Spinal cord (tissue), 10 donors: ENCODE measurements around the gene EXOC6B. TPM values are rescaled to one million over a fixed set of nuclear protein-coding genes. Genes with fewer than 3 reads are reported as not detected.
"Not testable (repeated sequence)": the region's sequence is repeated elsewhere in the genome, so short reads cannot be mapped to it uniquely, and the experiment has no call there.

Experiments
- DNase-seq, 6 donors: peaks; one replicate each; pipeline versions ENCODE4 v3.0.0 to v3.0.0-alpha.2; 2013 to 2015; ENCODE audit warnings: low spot score in 6 of 6, low read depth in 4 of 6
- H3K27ac ChIP-seq: one replicate; pipeline ENCODE4 v1.5.1; 2013; ENCODE audit warnings: low read depth, low read length, control low read depth
- H3K27me3 ChIP-seq: one replicate; pipeline ENCODE4 v1.6.1; 2013; ENCODE audit warnings: low read length; ENCODE audit not compliant: control insufficient read depth, insufficient read depth
- H3K36me3 ChIP-seq: one replicate; pipeline ENCODE4 v1.6.1; 2013; ENCODE audit warnings: low read length; ENCODE audit not compliant: control insufficient read depth, insufficient read depth
- H3K4me1 ChIP-seq: one replicate; pipeline ENCODE4 v1.6.1; 2013; ENCODE audit warnings: low read length; ENCODE audit not compliant: control insufficient read depth, insufficient read depth
- H3K4me3 ChIP-seq: one replicate; pipeline ENCODE4 v1.5.1; 2013; ENCODE audit warnings: low read depth, low read length, control low read depth
- H3K9me3 ChIP-seq: one replicate; pipeline ENCODE4 v1.6.1; 2013; ENCODE audit warnings: low read length; ENCODE audit not compliant: control insufficient read depth, insufficient read depth
- WGBS: methylation state at CpG from one replicate; pipeline ENCODE4 v1.1.5; 2013; ENCODE audit warnings: missing lambda C conversion rate; ENCODE audit not compliant: insufficient coverage; 5-methylcytosine and 5-hydroxymethylcytosine counted together
- polyA plus RNA-seq, 2 donors: library from polyadenylated mRNA; unstranded; fragments of 120-200 nt; gene quantifications; one replicate each; pipeline ENCODE4 v1.2.1, GENCODE V29; 2013; ENCODE audit not compliant: insufficient read length in 2 of 2
- total RNA-seq, 2 donors: library from RNA; depleted of rRNA in 1 of 2; stranded (reverse); fragments of 120-200 nt in 1 of 2; fragments of >200 nt in 1 of 2; gene quantifications; one replicate each; pipeline versions ENCODE4 v1.2.3 to v1.2.4, GENCODE V29; 2013 to 2014
- donor health status: healthy.

The EXOC6B gene
- total and polyA plus RNA-seq, 4 donors: 29.4 to 76.8 (median 38.0) TPM

DNA sequence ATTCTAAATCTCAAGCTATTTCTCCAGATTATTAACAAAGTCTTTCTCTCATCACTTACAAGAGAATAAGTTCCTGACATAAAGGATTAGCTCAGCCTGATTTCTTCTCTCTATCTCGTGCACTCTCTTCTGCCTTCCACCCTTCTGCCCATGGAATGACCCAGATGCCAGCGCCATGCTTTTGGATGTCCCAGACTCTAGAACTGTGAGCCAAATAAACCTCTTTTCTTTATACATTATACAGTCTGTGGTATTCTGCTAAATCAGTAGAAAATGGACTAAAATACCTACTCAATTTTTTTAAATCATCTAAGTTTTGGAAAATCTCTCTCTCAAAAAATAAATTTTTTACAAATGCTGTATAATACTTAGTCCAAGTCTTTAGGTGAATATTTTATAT is 218.6 kb downstream of the EXOC6B start:
- DNase-seq: no peak
- no peaks in the 10 kb centered on the region for H3K27me3 ChIP-seq
- no peak overlapping the region for H3K4me3 ChIP-seq
- 86% methylated on average over 1 of the region's 2 CpGs for WGBS
- no peaks in the 10 kb centered on the region for H3K36me3 ChIP-seq
- no peaks in the 10 kb centered on the region for H3K4me1 ChIP-seq
- H3K27ac ChIP-seq: no peak overlapping the region
- no peaks in the 10 kb centered on the region for H3K9me3 ChIP-seq

DNA sequence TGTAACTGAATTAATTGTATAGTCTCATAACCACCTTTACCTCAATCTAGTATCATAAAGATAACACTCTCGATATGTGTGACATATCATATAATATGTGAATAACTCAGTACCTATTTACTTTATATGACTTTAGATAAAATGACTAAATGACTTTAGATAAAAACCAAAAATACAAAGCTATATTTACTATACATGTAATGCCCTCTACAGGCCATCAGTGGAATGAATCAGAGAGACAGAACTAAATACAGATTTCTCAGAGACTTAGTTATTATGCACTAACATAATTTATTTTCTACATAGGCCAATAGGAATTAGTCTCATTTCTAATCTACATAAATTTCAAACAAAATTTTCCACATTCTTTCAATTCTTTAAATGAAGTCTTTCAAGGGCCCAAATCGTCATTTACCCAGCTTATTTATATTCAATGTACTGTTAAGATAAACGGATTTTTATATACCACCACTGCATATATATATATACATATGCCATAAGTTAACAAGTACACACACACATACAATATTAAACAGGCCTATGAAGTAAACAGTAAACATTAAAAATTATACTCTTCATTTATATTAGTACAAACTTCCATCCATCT is 219.9 kb downstream of the EXOC6B start:
- DNase-seq: peak in 2 of 6 donors; percentile 21 to 43
- WGBS: no CpG with 5 or more reads among the region's 3 CpGs
- no peaks in the 10 kb centered on the region for H3K36me3 ChIP-seq
- H3K4me1 ChIP-seq: no peaks in the 10 kb centered on the region
- no peak overlapping the region for H3K27ac ChIP-seq
- H3K27me3 ChIP-seq: no peaks in the 10 kb centered on the region
- H3K9me3 ChIP-seq: peaks cover 2% of the 10 kb centered on the region
- H3K4me3 ChIP-seq: no peak overlapping the region

DNA sequence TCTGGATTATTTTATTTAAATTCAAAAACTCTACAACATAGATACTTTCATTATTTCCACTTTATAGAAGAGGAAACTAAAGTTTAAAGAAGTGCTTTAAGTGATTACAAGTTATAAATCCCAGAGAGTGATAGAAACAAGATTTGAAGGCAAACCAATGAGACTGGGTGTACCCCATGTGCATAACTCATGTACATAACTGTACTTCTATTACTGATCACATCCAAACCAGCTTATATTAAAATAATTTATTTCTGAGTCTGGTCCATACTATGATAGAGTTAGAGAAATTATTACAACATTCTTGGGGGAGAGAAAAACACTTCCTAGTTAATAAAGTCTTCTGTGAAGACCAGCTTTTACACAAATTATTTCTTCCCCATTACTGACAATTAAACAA is 221.4 kb downstream of the EXOC6B start:
- H3K27me3 ChIP-seq: no peaks in the 10 kb centered on the region
- H3K36me3 ChIP-seq: no peaks in the 10 kb centered on the region
- no peak for DNase-seq
- no peaks in the 10 kb centered on the region for H3K4me1 ChIP-seq
- no peak overlapping the region for H3K4me3 ChIP-seq
- no peak overlapping the region for H3K27ac ChIP-seq
- peaks cover 2% of the 10 kb centered on the region for H3K9me3 ChIP-seq

DNA sequence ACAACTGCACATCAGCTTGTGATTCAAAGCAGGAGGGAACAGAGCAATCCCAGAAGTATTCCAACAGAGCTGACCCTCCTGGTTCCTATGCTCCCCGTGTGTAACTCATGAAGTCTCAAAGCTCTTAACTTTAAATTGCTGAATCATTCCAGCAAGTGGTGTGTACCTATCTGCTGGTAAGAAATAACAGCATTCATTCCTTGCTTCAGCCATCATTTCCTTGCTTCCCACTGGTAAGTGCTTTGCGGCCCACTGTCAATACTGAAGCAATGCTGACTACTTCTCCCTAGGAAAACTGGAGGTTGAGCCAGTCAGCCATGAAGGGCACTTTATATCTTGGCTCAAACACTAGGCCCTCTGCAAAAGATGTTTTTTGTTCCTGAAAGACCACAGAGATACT is 222.4 kb downstream of the EXOC6B start:
- Histone ChIP-seq H3K9me3 (peaks cover 2% of the 10 kb centered on the region), H3K4me1 (no peaks in the 10 kb centered on the region), H3K4me3 (no peak overlapping the region), H3K27me3 (no peaks in the 10 kb centered on the region), H3K27ac (no peak overlapping the region), H3K36me3 (no peaks in the 10 kb centered on the region)
- DNase-seq: peak in 2 of 6 donors; percentile 7 to 26
- 82% methylated on average over 2 of the region's 2 CpGs for WGBS

DNA sequence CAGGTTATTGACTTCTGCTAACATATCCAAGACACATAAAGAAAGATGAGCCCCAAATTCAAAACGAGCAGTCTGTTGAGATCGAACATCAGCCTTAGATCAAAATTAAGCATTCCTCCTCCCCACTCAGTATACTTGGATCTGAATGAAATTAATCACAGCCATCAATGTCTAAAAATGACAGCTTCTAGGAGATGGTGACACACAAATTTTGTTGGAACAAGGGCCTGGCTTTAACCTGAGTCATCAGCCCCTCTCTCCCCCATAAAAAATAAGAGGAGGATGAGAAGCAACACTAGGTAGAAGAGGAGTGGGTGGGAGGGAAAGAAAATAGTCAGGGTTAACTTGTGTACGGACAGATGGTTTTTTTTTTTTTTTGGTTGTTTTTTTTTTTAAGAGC is 223.1 kb downstream of the EXOC6B start:
- Histone ChIP-seq H3K27me3 (no peaks in the 10 kb centered on the region), H3K36me3 (no peaks in the 10 kb centered on the region), H3K27ac (no peak overlapping the region), H3K4me3 (no peak overlapping the region), H3K4me1 (no peaks in the 10 kb centered on the region), H3K9me3 (peaks cover 2% of the 10 kb centered on the region)
- WGBS: 81% methylated on average over 3 of the region's 3 CpGs
- DNase-seq: no peak

DNA sequence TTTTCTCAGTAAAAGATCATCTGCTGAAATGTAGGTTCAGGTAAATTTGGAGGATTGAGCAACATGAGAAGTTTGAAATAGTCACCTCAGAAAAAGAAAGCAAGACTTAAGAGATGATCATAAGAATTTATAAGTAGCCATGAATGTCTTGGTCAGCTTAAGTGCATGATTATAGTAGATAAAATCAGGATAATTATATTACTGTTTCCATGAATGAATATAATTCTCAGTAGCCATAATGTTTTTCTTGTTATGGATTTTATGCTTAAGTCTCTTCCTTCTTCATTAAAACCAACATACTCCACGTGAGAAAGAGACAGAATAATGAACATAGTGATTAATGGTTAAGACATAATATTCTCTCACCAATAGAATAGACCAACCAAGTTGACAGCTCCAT is 223.7 kb downstream of the EXOC6B start:
- Histone ChIP-seq H3K9me3 (peaks cover 2% of the 10 kb centered on the region), H3K27me3 (no peaks in the 10 kb centered on the region), H3K27ac (no peak overlapping the region), H3K4me1 (no peaks in the 10 kb centered on the region), H3K36me3 (no peaks in the 10 kb centered on the region), H3K4me3 (no peak overlapping the region)
- DNase-seq: no peak
- WGBS: no CpG with 5 or more reads among the region's 1 CpG

DNA sequence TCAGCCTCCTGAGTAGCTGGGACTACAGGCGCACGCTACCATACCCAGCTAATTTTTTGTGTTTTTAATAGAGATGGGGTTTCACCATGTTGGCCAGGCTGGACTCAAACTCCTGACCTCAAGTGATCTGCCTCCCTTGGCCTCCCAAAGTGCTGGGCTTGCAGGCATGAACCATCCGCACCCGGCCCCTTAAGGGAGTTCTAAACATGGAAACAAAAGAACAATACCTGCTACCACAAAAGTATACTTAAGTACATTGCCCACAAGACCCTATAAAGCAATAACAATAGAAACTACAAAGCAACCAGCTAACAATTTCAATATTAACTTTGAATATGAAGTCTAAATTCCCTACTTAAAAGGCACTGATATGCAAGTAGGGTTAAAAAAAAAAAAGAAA is 242.0 kb downstream of the EXOC6B start:
- H3K27ac ChIP-seq, H3K27me3 ChIP-seq, H3K4me3 ChIP-seq, DNase-seq, H3K36me3 ChIP-seq, H3K9me3 ChIP-seq, H3K4me1 ChIP-seq: not testable (repeated sequence)
- WGBS: no CpG with 5 or more reads among the region's 4 CpGs

DNA sequence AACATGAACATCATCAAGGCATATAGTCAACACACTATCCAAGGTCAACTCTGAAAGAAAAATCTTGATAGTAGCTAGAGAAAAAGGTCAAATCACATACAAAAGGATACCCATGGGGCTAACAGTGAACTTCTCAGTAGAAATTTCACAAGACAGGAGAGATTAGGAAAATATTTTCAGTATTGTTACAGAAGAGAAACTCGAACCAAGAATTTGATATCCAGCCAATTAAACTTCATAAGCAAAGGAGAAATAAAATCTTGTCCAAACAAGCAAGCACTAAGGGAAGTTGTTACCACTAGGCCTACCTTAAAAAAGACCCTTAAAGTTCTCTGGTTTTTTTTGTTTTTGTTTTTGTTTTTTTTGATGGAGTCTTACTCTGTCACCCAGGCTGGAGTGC is 242.5 kb downstream of the EXOC6B start:
- no peak for DNase-seq
- H3K4me3 ChIP-seq: no peak overlapping the region
- WGBS: no CpG with 5 or more reads among the region's 1 CpG

DNA sequence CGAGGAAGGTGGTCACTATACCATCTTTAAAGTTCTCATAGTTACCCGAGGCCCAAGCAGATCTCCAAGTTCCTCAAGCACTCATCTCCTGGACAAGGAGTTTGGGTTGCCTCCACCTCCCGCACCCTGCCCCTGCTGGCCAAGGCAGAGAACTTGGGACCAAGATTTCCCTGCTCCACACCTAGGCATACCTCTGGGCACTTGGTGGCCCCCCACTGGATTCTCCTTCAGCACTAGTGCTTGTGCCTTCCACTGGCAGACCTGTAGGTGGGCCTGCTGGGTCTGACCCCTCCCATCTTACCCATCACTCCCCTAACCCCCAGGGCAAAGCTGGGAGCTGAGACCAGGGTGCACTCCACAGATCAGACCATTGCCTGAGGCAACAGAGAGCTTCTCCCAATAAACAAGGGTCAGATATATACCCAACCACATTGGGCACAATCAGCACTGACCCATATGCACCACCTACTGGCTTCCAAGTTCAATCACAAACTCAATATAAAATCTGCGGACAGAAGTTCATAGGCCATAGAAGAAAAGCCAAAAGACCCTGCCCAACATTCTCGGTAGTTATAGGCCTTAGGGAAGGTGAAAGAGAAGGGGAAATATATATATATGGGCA is 244.2 kb downstream of the EXOC6B start:
- Histone ChIP-seq H3K36me3 (no peaks in the 10 kb centered on the region), H3K4me3 (no peak overlapping the region), H3K27ac (no peak overlapping the region), H3K27me3 (no peaks in the 10 kb centered on the region), H3K4me1 (no peaks in the 10 kb centered on the region), H3K9me3 (peaks cover 1% of the 10 kb centered on the region)
- 97% methylated on average over 3 of the region's 5 CpGs for WGBS
- DNase-seq: no peak

More for the DNA sequence above, 242.5 kb downstream of the EXOC6B start:
- Histone ChIP-seq H3K27me3 (no peaks in the 10 kb centered on the region), H3K36me3 (no peaks in the 10 kb centered on the region), H3K4me1 (no peaks in the 10 kb centered on the region), H3K9me3 (peaks cover 1% of the 10 kb centered on the region), H3K27ac (no peak overlapping the region)

DNA sequence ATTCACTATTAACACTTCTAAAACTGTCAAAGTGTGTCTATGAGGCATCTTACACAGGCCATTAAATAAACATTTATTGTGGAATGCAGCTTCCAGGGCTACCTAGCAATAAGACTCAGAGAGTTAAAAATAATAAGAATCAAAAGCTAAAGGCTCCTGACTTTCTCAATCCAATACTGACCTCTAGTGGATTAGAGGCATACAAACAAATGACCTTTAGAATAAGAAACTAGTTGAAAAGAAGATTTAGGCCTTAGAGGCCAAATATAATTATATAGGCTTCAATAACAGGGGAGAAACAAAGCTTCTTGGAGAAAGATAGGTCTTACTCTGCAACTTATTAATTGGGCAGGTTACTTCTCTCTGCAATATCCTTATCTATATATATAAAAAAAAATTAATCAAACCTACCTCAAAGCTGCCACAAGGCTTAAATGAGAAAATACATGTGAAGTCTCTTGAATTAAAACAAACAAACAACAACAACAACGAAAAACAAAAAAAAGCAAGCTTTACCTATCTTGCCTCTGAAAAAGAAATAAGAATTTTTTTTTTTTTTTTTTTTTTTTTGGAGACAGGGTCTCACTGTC is 246.1 kb downstream of the EXOC6B start:
- DNase-seq: peak; percentile 17 to 87 (median 30)
- Histone ChIP-seq H3K27ac (no peak overlapping the region), H3K36me3 (no peaks in the 10 kb centered on the region), H3K4me1 (no peaks in the 10 kb centered on the region), H3K9me3 (peaks cover 1% of the 10 kb centered on the region), H3K4me3 (no peak overlapping the region), H3K27me3 (no peaks in the 10 kb centered on the region)
- no CpG with 5 or more reads among the region's 1 CpG for WGBS
